Hematopoietic multipotent progenitor cell treated with erythropoietin and hydrocortisone succinate and interleukin-3 and kit ligand, for 17 days (in vitro differentiated cells): ENCODE results near the gene PBRM1.
A peak's percentile ranks its signal among the peaks of the same experiment; 100 is the strongest.

Experiments used
- DNase-seq: peaks from one replicate; pipeline ENCODE4 v3.0.0-alpha.2; 2015; ENCODE audit warnings: low spot score

The PBRM1 gene

GRCh38 chr3:52574056-52574965, 111.4 kb downstream of the PBRM1 start:
- DNase-seq, result no peak

DNA sequence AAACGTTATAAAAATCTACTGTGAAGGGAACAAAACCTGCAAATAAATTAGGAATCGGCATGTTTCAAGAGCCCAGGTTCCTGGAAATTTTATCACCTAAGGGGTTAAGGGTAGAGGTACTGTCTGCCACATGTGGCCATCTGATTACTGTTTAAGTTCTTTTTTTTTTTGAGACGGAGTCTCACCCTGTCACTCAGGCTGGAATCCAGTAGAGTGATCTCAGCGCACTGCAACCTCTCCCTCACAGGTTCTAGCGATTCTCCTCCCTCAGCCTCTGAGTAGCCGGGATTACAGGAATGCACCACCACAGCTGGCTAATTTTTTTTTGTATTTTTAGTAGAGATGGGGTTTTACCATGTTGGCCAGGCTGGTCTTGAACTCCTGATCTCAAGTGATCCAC, 113.5 kb downstream of the PBRM1 start:
- no peak for DNase-seq

DNA sequence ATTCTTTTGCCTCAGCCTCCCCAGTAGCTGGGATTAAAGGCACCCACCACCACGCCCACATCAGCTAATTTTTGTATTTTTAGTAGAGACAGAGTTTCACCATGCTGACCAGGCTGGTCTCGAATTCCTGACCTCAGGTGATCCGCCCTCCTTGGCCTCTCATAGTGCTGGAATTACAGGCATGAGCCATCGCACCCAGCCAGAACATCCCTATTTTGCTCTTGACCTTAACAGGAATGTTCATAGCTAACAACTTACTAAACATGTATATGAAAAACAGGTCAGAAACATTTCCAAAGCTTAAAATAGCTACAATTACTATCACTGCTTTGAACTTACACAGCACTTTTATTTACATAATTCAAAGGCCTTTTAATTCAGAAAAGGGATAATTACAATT, 115.6 kb downstream of the PBRM1 start:
- no peak for DNase-seq

DNA sequence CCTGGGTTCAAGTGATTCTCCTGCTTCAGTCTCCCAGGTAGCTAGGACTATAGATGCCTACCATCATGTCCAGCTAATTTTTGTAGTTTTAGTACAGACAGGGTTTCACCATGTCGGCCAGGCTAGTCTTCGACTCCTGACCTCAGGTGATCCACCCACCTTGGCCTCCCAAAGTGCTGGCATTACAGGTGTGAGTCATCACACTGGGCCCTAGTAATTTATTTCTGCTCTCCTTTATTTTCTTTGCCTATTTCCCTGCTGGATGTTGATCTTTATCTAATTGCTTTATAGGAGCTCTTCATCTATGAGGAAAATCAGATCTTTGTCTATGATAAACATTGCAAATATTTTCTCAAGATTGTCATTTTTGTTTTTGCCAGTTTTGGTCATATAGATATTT, 117.6 kb downstream of the PBRM1 start:
- DNase-seq, result no peak

GRCh38 chr3:52563984-52564383, 121.7 kb downstream of the PBRM1 start:
- DNase-seq, result no peak

DNA sequence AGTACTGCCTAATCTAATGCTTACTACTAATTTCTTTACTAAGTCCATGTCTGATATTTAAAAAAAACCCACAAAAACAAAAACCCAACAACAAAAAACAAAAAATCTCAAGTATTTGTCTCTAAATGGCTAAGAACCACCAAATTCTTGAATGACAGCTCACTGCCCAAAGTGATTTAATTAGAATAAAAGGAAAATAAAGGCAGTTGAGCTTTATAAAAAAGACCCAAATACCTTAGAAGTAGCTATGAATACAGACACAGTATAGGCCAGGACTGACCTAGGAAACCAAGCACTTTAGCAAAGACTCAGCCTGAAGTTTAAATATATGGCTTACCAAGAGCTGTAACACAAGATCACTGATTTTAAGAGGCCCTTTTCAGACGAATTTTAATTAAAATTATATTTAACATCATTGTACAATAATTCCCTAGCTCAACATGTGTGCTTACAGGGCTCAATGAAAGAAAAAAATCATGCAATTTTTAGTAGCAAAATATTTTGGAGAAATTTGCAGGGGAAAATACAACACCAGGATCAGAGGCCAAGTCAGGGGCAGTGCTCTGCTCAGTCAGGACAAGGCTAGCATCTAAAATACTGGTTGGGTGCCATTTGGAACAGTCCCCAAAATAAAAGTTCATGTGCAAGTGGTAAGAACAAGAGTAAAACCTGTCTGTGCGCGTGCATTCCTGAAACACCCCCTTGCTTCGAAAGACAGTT, 124.5 kb downstream of the PBRM1 start:
- DNase-seq, result no peak

DNA sequence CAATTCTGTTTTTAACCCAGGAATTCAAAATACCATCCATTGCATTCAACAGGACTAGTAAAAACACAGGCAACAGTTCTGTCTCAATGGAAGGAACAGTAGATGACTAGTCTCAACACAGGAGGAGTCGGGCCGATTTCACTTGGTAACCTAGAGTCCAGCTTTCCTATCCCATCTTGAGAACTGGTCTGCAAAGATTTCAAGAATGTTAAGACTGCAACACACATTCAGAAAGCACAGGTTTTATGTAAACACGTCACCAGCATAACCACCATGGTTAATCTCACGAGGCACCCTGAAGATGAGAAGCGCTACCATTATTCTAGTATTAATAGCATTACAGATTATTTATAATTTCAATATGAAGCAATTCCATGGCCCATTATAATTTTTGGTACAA, 127.3 kb downstream of the PBRM1 start:
- no peak for DNase-seq

DNA sequence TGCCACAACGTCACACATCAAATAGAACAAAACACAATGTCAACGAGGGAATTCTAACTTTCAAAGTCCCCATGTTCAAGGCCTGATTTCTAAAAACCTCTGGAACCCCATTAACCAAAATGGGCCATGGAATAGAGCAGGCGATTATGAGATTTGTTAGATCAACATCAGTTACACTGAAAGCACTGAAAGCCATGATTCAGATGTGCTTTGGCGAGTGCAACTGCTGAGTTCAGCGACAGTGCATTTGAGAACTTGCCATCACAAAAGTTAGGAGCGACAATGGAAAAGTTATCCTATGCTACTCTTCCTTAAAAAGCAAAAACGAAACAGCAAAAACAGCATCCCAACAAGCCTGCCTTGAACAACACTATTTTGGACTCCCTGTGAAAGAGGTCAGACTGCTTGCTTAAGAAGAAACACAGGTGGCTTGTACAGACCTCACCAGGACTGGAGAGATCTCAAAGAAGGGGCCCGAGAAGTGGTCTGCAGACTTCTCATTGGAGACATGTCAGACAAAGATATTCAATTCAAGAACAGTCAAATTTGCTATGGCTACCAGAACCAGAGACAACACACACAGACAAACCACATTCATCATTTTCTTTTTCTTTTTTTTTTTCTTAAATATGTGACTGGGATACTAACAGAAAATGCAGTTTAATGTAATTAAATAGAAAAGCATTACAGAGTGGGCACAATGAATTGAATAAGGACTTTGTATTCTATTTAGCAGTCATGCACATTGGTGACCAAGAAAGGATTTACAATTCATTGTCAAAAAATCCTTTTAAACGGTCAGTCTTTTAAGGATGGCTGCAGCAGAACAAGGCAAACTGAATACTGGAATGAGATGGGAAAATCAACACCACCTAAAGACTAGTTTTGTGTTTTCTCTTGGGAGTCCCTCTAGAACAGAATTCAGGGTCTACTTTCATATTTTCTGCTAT, 128.4 kb downstream of the PBRM1 start:
- DNase-seq, result no peak

- no peak for DNase-seq
These were observed 130.7 kb downstream of the PBRM1 start for GRCh38 chr3:52555056-52555455.

- DNase-seq, result no peak
These were observed 131.5 kb downstream of the PBRM1 start for GRCh38 chr3:52554026-52554755.

DNA sequence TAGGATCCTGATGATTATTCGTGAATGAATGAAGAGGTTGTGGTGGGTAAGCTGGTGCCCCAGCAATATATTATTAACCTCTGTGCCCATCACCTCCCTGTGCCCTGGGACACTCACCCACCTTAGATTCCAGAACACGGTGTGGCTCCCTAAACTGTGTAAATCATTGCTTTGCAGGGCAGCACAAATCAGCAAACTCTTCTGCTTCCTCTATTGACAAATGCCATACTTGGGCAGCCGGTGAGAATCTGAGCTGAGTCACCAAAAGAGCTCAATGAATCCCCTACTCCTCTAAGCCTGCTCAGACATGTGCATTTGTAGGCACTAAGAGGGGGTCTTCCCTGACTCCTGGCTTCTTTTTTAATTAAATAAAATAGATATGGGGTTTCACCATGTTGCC, 133.6 kb downstream of the PBRM1 start:
- no peak for DNase-seq

DNA sequence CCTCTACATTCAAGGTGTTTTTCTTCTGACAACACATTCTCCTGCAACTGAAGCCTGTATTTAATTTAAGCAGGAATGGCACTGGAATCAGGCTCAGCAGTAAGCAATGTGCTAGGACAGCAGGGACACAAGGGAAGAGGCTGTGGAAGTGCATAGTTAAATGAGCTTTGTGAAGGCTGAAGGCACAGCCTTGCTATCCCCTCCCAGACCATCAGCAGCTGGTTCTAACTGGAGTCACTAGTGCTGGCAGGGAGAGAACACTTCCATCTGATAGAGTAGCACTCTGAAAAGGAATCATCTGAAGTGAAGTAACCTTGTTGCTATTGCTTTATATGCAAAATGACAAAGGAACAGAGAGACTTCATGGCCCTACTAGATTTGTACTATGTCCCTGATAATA, 134.6 kb downstream of the PBRM1 start:
- no peak for DNase-seq

GRCh38 chr3:52547143-52547542, 138.6 kb downstream of the PBRM1 start:
- DNase-seq, result no peak

DNA sequence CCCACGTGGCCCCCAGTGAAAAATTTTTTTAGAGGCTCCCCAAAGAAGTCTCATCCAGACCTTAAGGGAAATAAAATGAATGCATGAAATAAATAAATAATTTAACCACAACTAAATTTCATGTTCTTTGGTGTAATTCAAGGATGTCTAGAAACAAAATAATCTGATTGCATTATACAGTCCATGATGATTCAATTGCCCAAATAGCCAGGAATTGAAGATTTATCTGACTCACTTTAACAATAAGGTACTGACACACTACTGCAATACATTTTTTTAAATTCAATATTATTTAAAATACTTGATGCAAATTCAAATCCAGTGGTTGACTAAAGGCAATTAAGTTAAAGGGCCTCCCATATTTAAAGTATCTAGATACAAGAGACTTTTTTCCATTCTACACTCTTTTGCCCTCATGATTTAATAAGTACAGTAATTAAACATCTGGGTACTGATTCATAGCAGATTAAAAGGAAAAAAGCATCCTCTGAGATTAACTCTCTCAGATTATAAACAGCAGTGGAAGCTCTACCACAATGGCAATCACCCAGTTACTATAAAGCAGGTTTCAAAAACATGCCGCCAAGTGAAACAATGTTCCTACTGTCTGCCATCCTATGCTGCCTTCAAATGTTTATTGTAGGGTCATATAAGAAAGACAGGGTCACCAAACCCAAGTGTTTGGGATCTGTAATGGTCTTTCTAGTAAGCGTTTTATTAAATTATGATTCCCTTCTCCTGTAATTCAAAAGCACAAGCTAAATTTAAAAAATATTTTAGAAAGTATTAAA, 139.4 kb downstream of the PBRM1 start:
- no peak for DNase-seq

GRCh38 chr3:52544937-52545336, 140.8 kb downstream of the PBRM1 start:
- DNase-seq, result no peak

DNA sequence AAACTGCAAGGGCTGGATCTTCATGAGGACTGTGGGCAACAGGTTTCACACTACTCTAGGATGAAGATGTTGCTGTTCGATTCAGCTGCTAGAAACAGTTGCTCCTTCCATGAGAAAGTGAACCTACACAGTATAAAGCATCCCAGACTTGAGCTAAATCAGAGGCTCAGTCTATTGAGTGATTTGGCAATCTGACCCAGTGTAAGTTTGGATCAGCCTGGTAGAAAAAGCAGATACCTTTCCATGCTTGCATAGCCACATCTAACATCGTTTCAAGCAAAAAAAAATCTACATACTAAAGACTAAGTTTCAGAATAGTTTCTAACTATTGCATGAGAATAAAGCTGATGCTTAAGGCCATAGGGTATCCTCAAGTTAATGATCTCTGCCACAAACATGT, 144.7 kb downstream of the PBRM1 start:
- DNase-seq, result no peak

DNA sequence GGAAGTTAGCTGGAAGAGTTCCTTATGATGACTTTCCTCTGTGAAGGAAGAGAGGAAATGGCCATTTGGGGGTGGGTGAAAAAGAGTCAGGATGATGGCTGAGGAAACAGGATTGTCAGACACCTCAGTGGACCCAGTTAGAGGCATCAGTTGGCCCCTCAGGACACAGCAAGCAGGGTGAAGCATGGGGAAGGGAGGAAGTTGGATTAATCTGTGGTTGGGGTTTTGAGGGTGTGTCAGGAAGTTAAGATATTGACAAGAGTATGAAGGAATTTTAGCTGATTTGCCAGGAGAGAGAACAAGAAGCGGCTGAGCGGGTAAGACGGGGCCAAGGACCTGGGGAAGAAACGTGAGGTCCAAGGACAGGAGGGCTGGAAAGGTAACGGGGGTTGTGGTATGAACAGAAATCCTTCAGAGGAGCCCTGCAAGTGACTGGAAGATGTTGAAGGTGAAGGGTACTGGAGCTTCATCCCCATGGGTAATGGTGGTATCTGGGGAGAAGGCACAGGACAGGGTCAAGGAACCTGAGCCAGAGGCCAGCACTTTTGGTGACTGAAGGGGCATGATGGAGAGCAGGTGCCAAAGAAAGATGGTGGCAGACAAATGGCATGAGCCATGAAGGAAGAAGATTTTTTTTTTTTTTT, 146.6 kb downstream of the PBRM1 start:
- no peak for DNase-seq

GRCh38 chr3:52537726-52538421, 147.8 kb downstream of the PBRM1 start:
- no peak for DNase-seq

DNA sequence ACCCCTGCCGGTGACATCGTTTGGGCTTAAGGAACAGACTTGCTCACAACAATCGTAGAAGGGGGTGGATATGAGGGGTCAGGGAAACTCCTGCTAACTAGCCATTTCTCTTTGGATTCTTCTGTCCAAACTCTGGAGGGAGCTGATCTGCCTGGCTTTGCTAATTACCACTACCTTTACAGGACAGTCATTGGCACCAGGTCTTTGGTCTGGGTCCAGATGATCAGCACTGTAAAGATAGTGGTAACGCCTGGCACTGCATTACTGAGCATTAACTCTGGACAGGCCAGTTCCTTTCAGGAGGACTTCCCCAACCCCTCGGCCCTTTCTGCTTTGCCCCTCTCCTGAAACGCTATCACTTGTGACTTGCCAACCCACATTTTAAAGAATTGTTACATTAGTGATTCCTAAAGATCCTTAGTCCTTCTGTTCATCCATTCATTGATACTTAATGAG, 148.5 kb downstream of the PBRM1 start:
- peak; percentile 46 for DNase-seq
